ENCODE data around the gene POLD3.

The POLD3 gene

GRCh38 chr11:74570266-74571061, 21.9 kb upstream of the POLD3 start:
- no peak for DNase-seq (ENCODE audit: extremely low read depth, insufficient read length)
- no peaks in the 10 kb centered on the region for H3K36me3 ChIP-seq (ENCODE audit: control insufficient read depth, insufficient read depth, low read length)
- TF ChIP-seq CTCF (IDR thresholded peaks at IDR 0.05; ENCODE audit: insufficient read depth, low read length, poor library complexity, severe bottlenecking), result peak; percentile 72
- H3K4me3 ChIP-seq (replicated peaks; ENCODE audit: low read depth, low read length), result no peak overlapping the region
- H3K27me3 ChIP-seq (replicated peaks; ENCODE audit: control insufficient read depth, insufficient read depth, low read length), result peaks cover 1% of the 10 kb centered on the region; the same call in 1 of the 2 replicates

GRCh38 chr11:74571062-74571399, 21.4 kb upstream of the POLD3 start:
- no peak for TF ChIP-seq CTCF (IDR thresholded peaks at IDR 0.05; ENCODE audit: insufficient read depth, low read length, poor library complexity, severe bottlenecking)
- no peak for DNase-seq (ENCODE audit: extremely low read depth, insufficient read length)

GRCh38 chr11:74572349-74572748, 20.0 kb upstream of the POLD3 start:
- peaks cover 1% of the 10 kb centered on the region; the same call in 1 of the 2 replicates for H3K27me3 ChIP-seq (replicated peaks; ENCODE audit: control insufficient read depth, insufficient read depth, low read length)
- H3K4me3 ChIP-seq (replicated peaks; ENCODE audit: low read depth, low read length), result no peak overlapping the region
- DNase-seq (ENCODE audit: extremely low read depth, insufficient read length), result no peak
- no peaks in the 10 kb centered on the region for H3K36me3 ChIP-seq (ENCODE audit: control insufficient read depth, insufficient read depth, low read length)
- no peak for TF ChIP-seq CTCF (IDR thresholded peaks at IDR 0.05; ENCODE audit: insufficient read depth, low read length, poor library complexity, severe bottlenecking)

More at GRCh38 chr11:74571062-74571399, 21.4 kb upstream of the POLD3 start:
- Histone ChIP-seq H3K4me3 (replicated peaks; ENCODE audit: low read depth, low read length) (no peak overlapping the region), H3K27me3 (replicated peaks; ENCODE audit: control insufficient read depth, insufficient read depth, low read length) (peaks cover 1% of the 10 kb centered on the region; the same call in 1 of the 2 replicates), H3K36me3 (ENCODE audit: control insufficient read depth, insufficient read depth, low read length) (no peaks in the 10 kb centered on the region)

GRCh38 chr11:74574563-74574962, 17.8 kb upstream of the POLD3 start:
- TF ChIP-seq CTCF (IDR thresholded peaks at IDR 0.05; ENCODE audit: insufficient read depth, low read length, poor library complexity, severe bottlenecking), result no peak
- no peak overlapping the region for H3K4me3 ChIP-seq (replicated peaks; ENCODE audit: low read depth, low read length)
- H3K27me3 ChIP-seq (replicated peaks; ENCODE audit: control insufficient read depth, insufficient read depth, low read length), result peaks cover 1% of the 10 kb centered on the region; the same call in 1 of the 2 replicates
- DNase-seq (ENCODE audit: extremely low read depth, insufficient read length), result no peak
- no peaks in the 10 kb centered on the region for H3K36me3 ChIP-seq (ENCODE audit: control insufficient read depth, insufficient read depth, low read length)

- Histone ChIP-seq H3K4me3 (replicated peaks; ENCODE audit: low read depth, low read length) (no peak overlapping the region), H3K27me3 (replicated peaks; ENCODE audit: control insufficient read depth, insufficient read depth, low read length) (peaks cover 1% of the 10 kb centered on the region; the same call in 1 of the 2 replicates), H3K36me3 (ENCODE audit: control insufficient read depth, insufficient read depth, low read length) (no peaks in the 10 kb centered on the region)
- TF ChIP-seq CTCF (IDR thresholded peaks at IDR 0.05; ENCODE audit: insufficient read depth, low read length, poor library complexity, severe bottlenecking), result no peak
- DNase-seq (ENCODE audit: extremely low read depth, insufficient read length), result no peak
Measured at GRCh38 chr11:74575999-74576398, 16.4 kb upstream of the POLD3 start.

All from GM06990 (cell line).